Spinal cord (tissue), 10 donors: ENCODE measurements around the gene SFRP2. TPM values are rescaled to one million over a fixed set of nuclear protein-coding genes. Genes with fewer than 3 reads are reported as not detected.

Experiments
- DNase-seq, 6 donors: peaks; one replicate each; pipeline versions ENCODE4 v3.0.0 to v3.0.0-alpha.2; 2013 to 2015; ENCODE audit warnings: low spot score in 6 of 6, low read depth in 4 of 6
- H3K27ac ChIP-seq: one replicate; pipeline ENCODE4 v1.5.1; 2013; ENCODE audit warnings: low read depth, low read length, control low read depth
- H3K27me3 ChIP-seq: one replicate; pipeline ENCODE4 v1.6.1; 2013; ENCODE audit warnings: low read length; ENCODE audit not compliant: control insufficient read depth, insufficient read depth
- H3K36me3 ChIP-seq: one replicate; pipeline ENCODE4 v1.6.1; 2013; ENCODE audit warnings: low read length; ENCODE audit not compliant: control insufficient read depth, insufficient read depth
- H3K4me1 ChIP-seq: one replicate; pipeline ENCODE4 v1.6.1; 2013; ENCODE audit warnings: low read length; ENCODE audit not compliant: control insufficient read depth, insufficient read depth
- H3K4me3 ChIP-seq: one replicate; pipeline ENCODE4 v1.5.1; 2013; ENCODE audit warnings: low read depth, low read length, control low read depth
- H3K9me3 ChIP-seq: one replicate; pipeline ENCODE4 v1.6.1; 2013; ENCODE audit warnings: low read length; ENCODE audit not compliant: control insufficient read depth, insufficient read depth
- WGBS: methylation state at CpG from one replicate; pipeline ENCODE4 v1.1.5; 2013; ENCODE audit warnings: missing lambda C conversion rate; ENCODE audit not compliant: insufficient coverage; 5-methylcytosine and 5-hydroxymethylcytosine counted together
- polyA plus RNA-seq, 2 donors: library from polyadenylated mRNA; unstranded; fragments of 120-200 nt; gene quantifications; one replicate each; pipeline ENCODE4 v1.2.1, GENCODE V29; 2013; ENCODE audit not compliant: insufficient read length in 2 of 2
- total RNA-seq, 2 donors: library from RNA; depleted of rRNA in 1 of 2; stranded (reverse); fragments of 120-200 nt in 1 of 2; fragments of >200 nt in 1 of 2; gene quantifications; one replicate each; pipeline versions ENCODE4 v1.2.3 to v1.2.4, GENCODE V29; 2013 to 2014
- donor health status: healthy.

The SFRP2 gene
- total and polyA plus RNA-seq, 4 donors, result 25.6 to 66.5 (median 36.6) TPM

DNA sequence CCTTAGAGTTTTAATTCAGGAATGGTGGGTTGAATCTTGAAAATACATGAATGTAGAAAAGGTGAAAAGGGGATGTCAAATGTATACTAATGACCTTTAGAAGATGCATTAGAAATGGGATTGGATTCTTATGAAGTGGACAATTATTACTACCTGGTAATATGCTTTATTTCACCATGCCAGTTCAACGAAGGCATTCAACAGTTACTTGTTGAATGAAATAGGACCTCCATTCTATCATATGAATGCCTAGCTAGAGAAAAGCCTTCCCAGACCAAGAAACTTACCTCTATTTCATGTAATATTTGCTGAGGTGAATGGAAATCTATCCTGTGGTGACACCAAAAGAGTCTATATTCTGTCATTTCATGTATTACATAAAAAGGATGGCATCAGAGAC is 34.6 kb upstream of the SFRP2 start:
- DNase-seq, result no peak
- Histone ChIP-seq H3K9me3 (no peaks in the 10 kb centered on the region), H3K27ac (no peak overlapping the region), H3K27me3 (no peaks in the 10 kb centered on the region), H3K4me1 (no peaks in the 10 kb centered on the region), H3K4me3 (no peak overlapping the region), H3K36me3 (no peaks in the 10 kb centered on the region)
- WGBS, result no CpG with 5 or more reads among the region's 1 CpG

DNA sequence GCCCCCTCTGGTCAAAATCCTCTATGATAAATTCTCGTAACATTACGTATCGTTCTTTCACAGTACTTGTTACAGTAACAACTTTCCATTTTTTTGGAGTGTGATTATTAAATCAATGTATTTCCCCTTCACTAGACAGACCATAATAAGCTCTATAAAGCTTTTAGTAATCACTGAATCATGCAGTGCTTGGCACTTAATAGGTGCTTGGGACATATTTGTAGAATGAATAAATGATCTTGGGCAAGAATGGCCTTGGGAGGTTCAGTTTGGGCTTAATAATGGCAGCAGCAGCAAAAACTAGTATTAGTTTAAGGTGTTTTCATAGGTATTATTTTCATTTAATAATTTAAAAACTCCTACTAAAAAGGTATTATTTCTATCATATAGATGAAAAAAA is 33.4 kb upstream of the SFRP2 start:
- DNase-seq, result no peak
- no peaks in the 10 kb centered on the region for H3K4me1 ChIP-seq
- no CpG with 5 or more reads among the region's 3 CpGs for WGBS
- no peak overlapping the region for H3K27ac ChIP-seq
- H3K9me3 ChIP-seq, result no peaks in the 10 kb centered on the region
- H3K4me3 ChIP-seq, result no peak overlapping the region
- H3K36me3 ChIP-seq, result no peaks in the 10 kb centered on the region
- no peaks in the 10 kb centered on the region for H3K27me3 ChIP-seq

DNA sequence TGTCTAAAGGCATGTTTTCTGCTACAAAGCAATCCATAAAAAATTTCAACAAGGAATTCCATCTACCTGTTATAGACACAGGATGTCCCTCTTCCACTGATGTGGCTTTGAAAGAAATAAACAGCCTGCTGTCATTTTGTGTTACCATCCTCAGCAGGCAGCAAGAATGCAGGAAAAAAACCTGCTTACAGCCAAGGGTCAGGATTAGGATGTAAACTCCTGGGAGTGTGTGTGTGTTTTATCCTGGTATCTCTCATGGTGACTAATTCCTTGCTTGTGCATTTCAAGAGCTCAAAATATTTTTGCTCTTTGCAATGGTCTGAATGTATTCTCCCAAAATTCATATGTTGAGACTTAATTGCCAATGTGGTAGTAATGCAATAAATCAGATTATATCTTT is 28.6 kb upstream of the SFRP2 start:
- H3K27ac ChIP-seq, result no peak overlapping the region
- no peaks in the 10 kb centered on the region for H3K27me3 ChIP-seq
- H3K36me3 ChIP-seq, result no peaks in the 10 kb centered on the region
- no peak for DNase-seq
- no peaks in the 10 kb centered on the region for H3K4me1 ChIP-seq
- H3K9me3 ChIP-seq, result no peaks in the 10 kb centered on the region
- no peak overlapping the region for H3K4me3 ChIP-seq

DNA sequence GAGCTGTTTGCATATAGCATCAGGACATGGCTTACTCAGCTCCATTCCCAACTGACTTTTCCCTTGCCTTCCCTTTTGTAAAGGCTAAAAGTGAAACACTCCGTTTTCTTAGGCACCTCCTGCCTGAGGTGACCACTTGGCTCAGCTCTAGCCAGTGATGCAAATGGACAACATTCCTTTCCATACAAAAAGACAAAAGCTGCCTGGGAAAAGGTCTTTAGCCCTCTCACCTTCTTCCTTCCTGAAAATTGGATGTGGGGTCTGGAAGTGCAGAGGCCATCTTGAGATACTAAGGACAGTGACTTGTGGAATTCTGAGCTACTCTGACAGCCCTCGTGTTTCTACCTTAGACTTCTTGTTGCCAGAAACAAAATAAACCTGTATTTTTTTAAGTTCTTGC is 27.7 kb upstream of the SFRP2 start:
- Histone ChIP-seq H3K4me1 (no peaks in the 10 kb centered on the region), H3K27me3 (no peaks in the 10 kb centered on the region), H3K36me3 (no peaks in the 10 kb centered on the region), H3K4me3 (no peak overlapping the region), H3K27ac (no peak overlapping the region), H3K9me3 (no peaks in the 10 kb centered on the region)
- WGBS, result 25% methylated on average over 1 of the region's 2 CpGs
- DNase-seq, result no peak

DNA sequence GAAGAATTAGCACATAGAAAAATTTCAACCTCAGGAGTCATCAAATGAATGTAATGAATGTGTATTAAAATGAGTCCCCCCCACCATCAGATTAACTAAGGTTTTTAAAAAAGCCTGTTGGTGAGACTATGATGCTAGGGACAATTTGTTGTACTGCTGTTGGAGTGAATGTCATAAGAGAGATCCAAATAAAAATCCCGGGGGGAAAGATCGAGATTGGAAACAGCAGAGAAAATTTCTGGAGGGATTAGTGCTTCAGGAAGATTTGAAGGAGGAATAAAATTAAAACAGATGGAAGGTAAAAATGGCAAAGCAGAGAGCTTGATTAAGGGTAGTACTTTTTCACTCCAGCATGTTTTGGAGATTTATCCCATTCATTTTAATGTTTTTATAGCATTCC is 25.9 kb upstream of the SFRP2 start:
- no peak for DNase-seq
- H3K36me3 ChIP-seq, result no peaks in the 10 kb centered on the region
- 92% methylated on average over 2 of the region's 2 CpGs for WGBS

DNA sequence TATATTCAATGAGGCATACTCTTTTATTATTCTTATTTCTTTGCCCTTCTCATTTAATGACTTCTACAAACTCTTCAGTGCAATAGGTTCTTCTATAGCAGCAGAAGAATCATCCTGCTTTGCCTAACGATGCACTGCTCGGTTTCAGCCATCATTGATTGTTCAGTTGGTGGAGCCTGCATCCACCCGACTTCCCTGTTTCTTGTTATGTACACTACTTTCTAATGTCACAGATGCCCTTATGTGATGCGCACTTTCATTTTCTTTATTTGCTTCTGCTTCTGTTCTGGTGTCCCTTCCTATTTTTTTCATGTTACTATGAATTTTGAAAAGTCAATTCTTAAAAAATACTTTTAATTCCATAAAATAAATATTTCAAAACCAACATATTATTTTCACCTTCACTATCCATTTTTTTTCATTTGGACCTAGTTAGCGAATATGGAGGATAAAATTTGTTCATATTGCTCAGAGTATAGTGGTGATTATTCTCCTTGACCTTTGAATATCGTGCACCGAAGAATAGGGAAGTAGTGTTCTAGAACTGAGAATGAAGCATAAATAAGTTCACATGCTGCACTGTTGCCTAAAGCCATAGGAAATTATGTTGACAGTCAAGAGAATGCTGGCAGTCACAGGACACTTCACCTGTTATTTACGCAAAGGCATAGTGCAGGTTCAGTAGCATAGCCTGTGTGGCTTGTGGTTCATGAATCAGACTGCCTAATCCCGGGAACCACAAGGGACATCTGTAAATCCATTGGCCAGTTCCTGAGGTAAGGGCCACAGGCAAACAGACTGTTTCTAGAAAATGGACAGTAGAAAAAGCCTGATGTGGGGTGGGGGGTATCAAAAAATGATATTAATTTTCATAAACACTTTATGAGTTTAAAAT is 21.3 kb upstream of the SFRP2 start:
- H3K9me3 ChIP-seq, result no peaks in the 10 kb centered on the region
- H3K36me3 ChIP-seq, result no peaks in the 10 kb centered on the region
- DNase-seq, result no peak
- no peak overlapping the region for H3K27ac ChIP-seq
- H3K27me3 ChIP-seq, result no peaks in the 10 kb centered on the region
- H3K4me1 ChIP-seq, result no peaks in the 10 kb centered on the region
- 89% methylated on average over 7 of the region's 9 CpGs for WGBS
- H3K4me3 ChIP-seq, result no peak overlapping the region

More for the DNA sequence above, 25.9 kb upstream of the SFRP2 start:
- Histone ChIP-seq H3K4me1 (no peaks in the 10 kb centered on the region), H3K27ac (no peak overlapping the region), H3K9me3 (no peaks in the 10 kb centered on the region), H3K4me3 (no peak overlapping the region), H3K27me3 (no peaks in the 10 kb centered on the region)

DNA sequence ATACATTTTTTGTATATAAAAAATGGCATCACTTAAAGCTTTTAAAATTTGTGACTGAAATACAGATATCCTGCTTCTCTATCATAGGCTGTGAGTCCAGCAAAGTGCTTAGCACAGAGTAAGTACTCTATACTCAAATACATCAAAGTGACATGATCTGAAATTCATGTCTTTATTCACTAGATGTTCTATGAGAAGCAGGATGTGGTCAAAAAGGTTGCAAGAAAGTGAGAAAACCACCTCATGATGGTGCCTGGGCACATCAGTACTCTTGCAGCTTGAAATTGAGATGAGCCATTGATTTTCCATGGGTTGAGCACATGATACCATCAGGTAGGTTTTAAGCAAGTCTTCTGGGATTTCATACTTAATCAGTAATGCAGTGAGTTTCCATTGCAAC is 20.4 kb upstream of the SFRP2 start:
- no peaks in the 10 kb centered on the region for H3K27me3 ChIP-seq
- H3K4me1 ChIP-seq, result no peaks in the 10 kb centered on the region
- H3K4me3 ChIP-seq, result no peak overlapping the region
- H3K9me3 ChIP-seq, result no peaks in the 10 kb centered on the region
- no peaks in the 10 kb centered on the region for H3K36me3 ChIP-seq
- no peak for DNase-seq
- H3K27ac ChIP-seq, result no peak overlapping the region

DNA sequence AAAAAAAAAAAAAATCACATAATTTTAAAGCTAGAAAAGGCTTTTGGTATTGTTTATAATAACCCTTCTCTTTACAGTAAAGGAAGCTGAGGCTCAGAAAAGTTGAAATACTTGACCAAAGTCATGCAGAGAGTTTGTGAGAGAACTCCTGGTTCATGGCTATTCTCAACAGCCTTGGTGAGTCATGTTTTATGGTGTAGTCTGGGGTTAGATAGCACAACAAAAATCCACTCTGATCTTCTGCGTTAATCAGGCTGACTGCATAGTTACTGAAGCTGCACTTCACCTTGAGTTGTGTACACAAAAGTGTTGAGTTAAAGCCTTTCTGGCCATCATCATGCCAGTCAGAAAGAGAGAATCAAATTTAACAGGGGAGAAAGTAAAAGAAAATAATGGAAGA is 19.3 kb upstream of the SFRP2 start:
- DNase-seq, result no peak
- H3K27me3 ChIP-seq, result no peaks in the 10 kb centered on the region
- H3K4me3 ChIP-seq, result no peak overlapping the region
- no CpG with 5 or more reads among the region's 1 CpG for WGBS
- H3K36me3 ChIP-seq, result no peaks in the 10 kb centered on the region
- no peak overlapping the region for H3K27ac ChIP-seq
- no peaks in the 10 kb centered on the region for H3K9me3 ChIP-seq
- no peaks in the 10 kb centered on the region for H3K4me1 ChIP-seq

DNA sequence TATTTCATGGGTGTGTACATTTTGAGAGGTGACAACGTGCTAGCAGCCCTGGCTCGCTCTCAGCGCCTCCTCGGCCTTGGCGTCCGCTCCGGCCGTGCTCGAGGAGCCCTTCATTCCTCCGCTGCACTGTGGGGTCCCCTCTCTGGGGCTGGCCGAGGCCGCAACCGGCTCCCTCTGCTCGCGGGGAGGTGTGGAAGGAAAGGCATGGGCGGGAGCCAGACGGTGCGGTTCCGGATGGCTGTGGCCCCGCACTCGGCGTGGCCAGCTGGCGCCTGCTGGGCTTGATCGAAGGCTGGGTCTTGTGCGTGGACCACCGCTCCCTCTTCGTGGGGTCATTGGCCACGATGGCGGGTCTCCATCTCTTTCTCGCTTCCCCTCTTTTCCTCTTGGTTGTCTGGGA is 17.2 kb upstream of the SFRP2 start:
- Histone ChIP-seq H3K27ac (no peak overlapping the region), H3K36me3 (no peaks in the 10 kb centered on the region), H3K27me3 (no peaks in the 10 kb centered on the region), H3K4me1 (no peaks in the 10 kb centered on the region), H3K9me3 (no peaks in the 10 kb centered on the region), H3K4me3 (no peak overlapping the region)
- DNase-seq, result no peak
- WGBS, result 97% methylated on average over 23 of the region's 30 CpGs

DNA sequence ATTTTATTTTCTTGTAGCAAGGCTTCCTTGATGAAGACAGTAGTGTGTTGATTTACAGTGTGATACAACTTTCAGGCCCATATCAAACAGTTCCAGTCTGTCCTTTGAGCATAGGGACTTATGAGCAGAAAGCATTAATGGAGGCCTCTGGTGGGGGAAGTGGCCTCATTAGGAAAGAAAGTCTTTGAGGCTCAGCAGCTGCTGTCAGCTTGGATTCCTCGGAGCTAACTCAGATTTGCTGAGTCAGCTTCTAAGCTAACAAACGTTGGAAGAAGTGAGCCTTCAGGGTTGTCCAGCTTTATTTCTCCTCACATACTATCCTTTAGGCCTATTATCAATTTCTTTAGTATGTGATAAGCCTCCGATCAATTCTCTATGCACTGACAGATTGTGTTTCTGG is 15.8 kb upstream of the SFRP2 start:
- no peak for DNase-seq
- Histone ChIP-seq H3K4me3 (no peak overlapping the region), H3K27ac (no peak overlapping the region), H3K36me3 (no peaks in the 10 kb centered on the region), H3K9me3 (no peaks in the 10 kb centered on the region), H3K27me3 (no peaks in the 10 kb centered on the region), H3K4me1 (no peaks in the 10 kb centered on the region)
- 100% methylated on average over 1 of the region's 3 CpGs for WGBS
